Mucosa of rectum (tissue), 2 donors: ENCODE data around the gene PPOX.

Source experiments
- H3K27ac ChIP-seq, 2 donors: one replicate each; pipeline ENCODE4 v1.7.0; 2013; ENCODE audit warnings: inconsistent platforms in 2 of 2, low read depth in 2 of 2, low read length in 2 of 2
- H3K27me3 ChIP-seq, 2 donors: one replicate each; pipeline ENCODE4 v1.7.0; 2013; ENCODE audit warnings: low read length in 2 of 2; ENCODE audit not compliant: control insufficient read depth in 2 of 2, insufficient read depth in 2 of 2
- H3K36me3 ChIP-seq, 2 donors: one replicate each; pipeline ENCODE4 v1.7.0; 2013; ENCODE audit warnings: low read length in 2 of 2; ENCODE audit not compliant: control insufficient read depth in 2 of 2, insufficient read depth in 2 of 2
- H3K4me1 ChIP-seq, 2 donors: one replicate each; pipeline ENCODE4 v1.7.0; 2013; ENCODE audit warnings: low read length in 2 of 2, mild to moderate bottlenecking in 1 of 2; ENCODE audit not compliant: control insufficient read depth in 2 of 2, insufficient read depth in 2 of 2
- H3K4me3 ChIP-seq, 2 donors: one replicate each; pipeline ENCODE4 v1.7.0; 2013; ENCODE audit warnings: low read length in 2 of 2
- H3K9ac ChIP-seq, 2 donors: one replicate each; pipeline ENCODE4 v1.7.0; 2013; ENCODE audit warnings: low read length in 2 of 2, low read depth in 1 of 2, mild to moderate bottlenecking in 1 of 2
- H3K9me3 ChIP-seq, 2 donors: one replicate each; pipeline ENCODE4 v1.7.0; 2013; ENCODE audit warnings: low read length in 2 of 2; ENCODE audit not compliant: control insufficient read depth in 2 of 2
- donor health status: healthy.
- donor health status: Normal muscosa, but diverticular disease.

Gene PPOX

GRCh38 chr1:161174911-161175310 is 8.7 kb downstream of the PPOX start:
- H3K27ac ChIP-seq, result peak overlapping the region in 1 of 2 donors; percentile 91
- peaks cover 10 to 13% of the 10 kb centered on the region in 2 donors for H3K4me1 ChIP-seq
- H3K9me3 ChIP-seq, result no peaks in the 10 kb centered on the region
- no peak overlapping the region for H3K4me3 ChIP-seq
- H3K9ac ChIP-seq, result no peak overlapping the region
- H3K27me3 ChIP-seq, result no peaks in the 10 kb centered on the region
- peaks cover 24 to 39% of the 10 kb centered on the region in 2 donors for H3K36me3 ChIP-seq

- peak overlapping the region; percentile 94 for H3K9ac ChIP-seq
- H3K27me3 ChIP-seq, result no peaks in the 10 kb centered on the region
- H3K27ac ChIP-seq, result peak overlapping the region; percentile 80 to 91
- peak overlapping the region in 1 of 2 donors; percentile 98 for H3K4me3 ChIP-seq
- peaks cover 18 to 33% of the 10 kb centered on the region in 2 donors for H3K36me3 ChIP-seq
- H3K9me3 ChIP-seq, result no peaks in the 10 kb centered on the region
- H3K4me1 ChIP-seq, result peaks cover 10 to 13% of the 10 kb centered on the region in 2 donors
These were observed 9.7 kb downstream of the PPOX start for GRCh38 chr1:161175771-161176453.

GRCh38 chr1:161176468-161177111 is 10.4 kb downstream of the PPOX start:
- Histone ChIP-seq H3K9ac (peak overlapping the region; percentile 94), H3K36me3 (peaks cover 13 to 26% of the 10 kb centered on the region in 2 donors), H3K4me1 (peaks cover 10 to 13% of the 10 kb centered on the region in 2 donors), H3K9me3 (no peaks in the 10 kb centered on the region), H3K4me3 (peak overlapping the region; percentile 92 to 98), H3K27me3 (no peaks in the 10 kb centered on the region), H3K27ac (peak overlapping the region; percentile 80 to 91)

GRCh38 chr1:161177112-161177935 is 11.1 kb downstream of the PPOX start, which contains the start of gene B4GALT3:
B4GALT3 (minus strand) TSS chr1:161177507; CDS start chr1:161176060, 1,447 bp downstream.
- Histone ChIP-seq H3K27ac (peak within 1 kb of the TSS; percentile 80 to 91), H3K27me3 (no peaks in the 10 kb centered on the region), H3K9ac (peak within 1 kb of the TSS; percentile 94), H3K4me1 (peaks cover 10 to 13% of the 10 kb centered on the region in 2 donors), H3K9me3 (no peaks in the 10 kb centered on the region), H3K36me3 (peaks cover 7 to 20% of the 10 kb centered on the region in 2 donors), H3K4me3 (peak within 1 kb of the TSS; percentile 92 to 98)

- no peaks in the 10 kb centered on the region for H3K9me3 ChIP-seq
- peak overlapping the region; percentile 80 to 91 for H3K27ac ChIP-seq
- peak overlapping the region; percentile 94 for H3K9ac ChIP-seq
- peaks cover 12 to 13% of the 10 kb centered on the region in 2 donors for H3K4me1 ChIP-seq
- peak overlapping the region; percentile 92 to 98 for H3K4me3 ChIP-seq
- H3K27me3 ChIP-seq, result no peaks in the 10 kb centered on the region
- H3K36me3 ChIP-seq, result peaks cover 7 to 17% of the 10 kb centered on the region in 2 donors
These were observed 11.7 kb downstream of the PPOX start for GRCh38 chr1:161177936-161178244.

GRCh38 chr1:161179698-161180097 is 13.5 kb downstream of the PPOX start:
- Histone ChIP-seq H3K9me3 (no peaks in the 10 kb centered on the region), H3K27me3 (no peaks in the 10 kb centered on the region), H3K9ac (no peak overlapping the region), H3K4me3 (no peak overlapping the region), H3K4me1 (peaks cover 13 to 14% of the 10 kb centered on the region in 2 donors), H3K36me3 (peaks cover 0 to 6% of the 10 kb centered on the region in 2 donors), H3K27ac (no peak overlapping the region)

- no peak overlapping the region for H3K4me3 ChIP-seq
- H3K36me3 ChIP-seq, result no peaks in the 10 kb centered on the region
- no peaks in the 10 kb centered on the region for H3K9me3 ChIP-seq
- no peak overlapping the region for H3K27ac ChIP-seq
- peaks cover 13 to 17% of the 10 kb centered on the region in 2 donors for H3K4me1 ChIP-seq
- peak overlapping the region in 1 of 2 donors; percentile 17 for H3K9ac ChIP-seq
- H3K27me3 ChIP-seq, result no peaks in the 10 kb centered on the region
These were observed 14.4 kb downstream of the PPOX start for GRCh38 chr1:161180639-161181038.

GRCh38 chr1:161182214-161182613 is 16.0 kb downstream of the PPOX start:
- Histone ChIP-seq H3K9ac (no peak overlapping the region), H3K4me3 (peak overlapping the region in 1 of 2 donors; percentile 0), H3K27me3 (no peaks in the 10 kb centered on the region), H3K4me1 (peaks cover 5 to 13% of the 10 kb centered on the region in 2 donors), H3K27ac (peak overlapping the region; percentile 40 to 63), H3K9me3 (no peaks in the 10 kb centered on the region), H3K36me3 (no peaks in the 10 kb centered on the region)

GRCh38 chr1:161185282-161185682 is 19.1 kb downstream of the PPOX start:
- peaks cover 0 to 13% of the 10 kb centered on the region in 2 donors for H3K4me1 ChIP-seq
- H3K9ac ChIP-seq, result no peak overlapping the region
- H3K27ac ChIP-seq, result peak overlapping the region; percentile 65 to 86
- H3K36me3 ChIP-seq, result no peaks in the 10 kb centered on the region
- H3K4me3 ChIP-seq, result peak overlapping the region in 1 of 2 donors; percentile 56
- no peaks in the 10 kb centered on the region for H3K27me3 ChIP-seq
- no peaks in the 10 kb centered on the region for H3K9me3 ChIP-seq
